ENCODE data around the gene NUAK2. TPM values are rescaled to one million over a fixed set of nuclear protein-coding genes. Genes with fewer than 3 reads are reported as not detected.
A peak's percentile ranks its signal among the peaks of the same experiment; 100 is the strongest.

The NUAK2 gene
- polyA plus RNA-seq, 1 donor from 2014 or later = 1.4 TPM

DNA sequence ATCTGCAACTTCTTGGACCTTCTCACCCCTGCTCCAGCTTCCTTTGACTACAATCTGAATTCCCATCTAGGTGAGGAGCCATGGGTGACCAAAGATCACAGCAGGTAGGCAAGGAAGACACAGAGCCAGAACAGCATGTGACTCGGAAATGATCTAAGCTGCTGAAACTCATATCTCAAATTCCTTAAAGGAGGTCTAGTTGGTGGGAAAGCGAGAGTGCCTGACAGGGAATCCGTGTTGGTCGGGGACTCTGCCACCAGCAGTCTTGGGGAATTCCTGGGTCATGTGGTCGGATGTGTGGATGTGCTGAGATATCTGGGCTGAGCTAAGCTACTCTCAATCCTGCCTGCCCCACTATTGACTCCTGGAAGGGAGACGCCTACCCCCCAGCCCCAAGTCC lies 3.2 kb upstream of the NUAK2 start:
- Histone ChIP-seq H3K4me2 (ENCODE audit: low read length) (no peak overlapping the region), H3K9me3 (ENCODE audit: low read length) (no peaks in the 10 kb centered on the region), H3K27me3 (ENCODE audit: insufficient read depth, low read depth, low read length) (no peaks in the 10 kb centered on the region)

DNA sequence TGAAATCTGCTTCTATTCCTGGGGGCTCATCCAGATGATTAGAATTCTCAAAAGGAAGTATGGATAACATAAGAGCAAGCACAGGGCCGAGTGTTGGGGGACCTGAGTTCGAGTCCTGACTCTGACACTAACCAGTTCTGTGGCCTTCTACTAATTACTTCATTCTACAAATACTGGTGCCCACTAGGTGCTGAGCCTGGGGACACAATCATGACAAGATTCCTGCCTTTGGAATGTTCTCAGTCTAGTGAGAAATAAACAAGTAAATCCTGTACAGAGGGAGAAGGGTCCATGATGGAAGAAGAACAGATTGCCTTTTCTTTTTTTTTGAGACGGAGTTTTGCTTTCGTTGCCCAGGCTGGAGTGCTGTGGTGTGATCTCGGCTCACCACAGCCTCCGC lies 2.2 kb upstream of the NUAK2 start:
- Histone ChIP-seq H3F3A (ENCODE audit: insufficient read depth, low read length, poor library complexity, severe bottlenecking) (no peaks in the 10 kb centered on the region), H3K79me2 (replicated peaks; ENCODE audit: insufficient read depth, low read length) (peaks cover 14% of the 10 kb centered on the region), H3K9me2 (ENCODE audit: insufficient read depth, low read length) (no peaks in the 10 kb centered on the region), H3K9me3 (ENCODE audit: low read length) (no peaks in the 10 kb centered on the region), H3K4me2 (ENCODE audit: low read length) (no peak overlapping the region), H3K36me3 (ENCODE audit: insufficient read depth, low read length) (no peaks in the 10 kb centered on the region), H3K27me3 (ENCODE audit: insufficient read depth, low read depth, low read length) (no peaks in the 10 kb centered on the region), H3K27ac (ENCODE audit: low read length) (no peak overlapping the region), H2AFZ (ENCODE audit: low read depth, low read length) (no peak overlapping the region), H3K9ac (ENCODE audit: low read length) (no peak overlapping the region), H3K4me3 (ENCODE audit: low read length) (no peak overlapping the region), H4K20me1 (ENCODE audit: insufficient read depth) (no peaks in the 10 kb centered on the region)
- TF ChIP-seq EZH2 (IDR thresholded peaks at IDR 0.05; ENCODE audit: borderline replicate concordance, insufficient read depth, low read length, poor library complexity, severe bottlenecking) = no peak
- TF ChIP-seq POLR2AphosphoS5 (IDR thresholded peaks at IDR 0.05) = no peak
- TF ChIP-seq, protein P1, sequence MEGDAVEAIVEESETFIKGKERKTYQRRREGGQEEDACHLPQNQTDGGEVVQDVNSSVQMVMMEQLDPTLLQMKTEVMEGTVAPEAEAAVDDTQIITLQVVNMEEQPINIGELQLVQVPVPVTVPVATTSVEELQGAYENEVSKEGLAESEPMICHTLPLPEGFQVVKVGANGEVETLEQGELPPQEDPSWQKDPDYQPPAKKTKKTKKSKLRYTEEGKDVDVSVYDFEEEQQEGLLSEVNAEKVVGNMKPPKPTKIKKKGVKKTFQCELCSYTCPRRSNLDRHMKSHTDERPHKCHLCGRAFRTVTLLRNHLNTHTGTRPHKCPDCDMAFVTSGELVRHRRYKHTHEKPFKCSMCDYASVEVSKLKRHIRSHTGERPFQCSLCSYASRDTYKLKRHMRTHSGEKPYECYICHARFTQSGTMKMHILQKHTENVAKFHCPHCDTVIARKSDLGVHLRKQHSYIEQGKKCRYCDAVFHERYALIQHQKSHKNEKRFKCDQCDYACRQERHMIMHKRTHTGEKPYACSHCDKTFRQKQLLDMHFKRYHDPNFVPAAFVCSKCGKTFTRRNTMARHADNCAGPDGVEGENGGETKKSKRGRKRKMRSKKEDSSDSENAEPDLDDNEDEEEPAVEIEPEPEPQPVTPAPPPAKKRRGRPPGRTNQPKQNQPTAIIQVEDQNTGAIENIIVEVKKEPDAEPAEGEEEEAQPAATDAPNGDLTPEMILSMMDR (IDR thresholded peaks at IDR 0.05; ENCODE audit: poor library complexity, severe bottlenecking) = no peak
- no peak for TF ChIP-seq RAD21 (conservative IDR thresholded peaks at IDR 0.05)
- no peak for TF ChIP-seq EP300 (conservative IDR thresholded peaks at IDR 0.05; ENCODE audit: poor library complexity, severe bottlenecking)
- no peak for TF ChIP-seq SMC3 (conservative IDR thresholded peaks at IDR 0.05; ENCODE audit: poor library complexity)
- no peak for TF ChIP-seq TAF1 (IDR thresholded peaks at IDR 0.05; ENCODE audit: low read depth)
- TF ChIP-seq, protein P2, sequence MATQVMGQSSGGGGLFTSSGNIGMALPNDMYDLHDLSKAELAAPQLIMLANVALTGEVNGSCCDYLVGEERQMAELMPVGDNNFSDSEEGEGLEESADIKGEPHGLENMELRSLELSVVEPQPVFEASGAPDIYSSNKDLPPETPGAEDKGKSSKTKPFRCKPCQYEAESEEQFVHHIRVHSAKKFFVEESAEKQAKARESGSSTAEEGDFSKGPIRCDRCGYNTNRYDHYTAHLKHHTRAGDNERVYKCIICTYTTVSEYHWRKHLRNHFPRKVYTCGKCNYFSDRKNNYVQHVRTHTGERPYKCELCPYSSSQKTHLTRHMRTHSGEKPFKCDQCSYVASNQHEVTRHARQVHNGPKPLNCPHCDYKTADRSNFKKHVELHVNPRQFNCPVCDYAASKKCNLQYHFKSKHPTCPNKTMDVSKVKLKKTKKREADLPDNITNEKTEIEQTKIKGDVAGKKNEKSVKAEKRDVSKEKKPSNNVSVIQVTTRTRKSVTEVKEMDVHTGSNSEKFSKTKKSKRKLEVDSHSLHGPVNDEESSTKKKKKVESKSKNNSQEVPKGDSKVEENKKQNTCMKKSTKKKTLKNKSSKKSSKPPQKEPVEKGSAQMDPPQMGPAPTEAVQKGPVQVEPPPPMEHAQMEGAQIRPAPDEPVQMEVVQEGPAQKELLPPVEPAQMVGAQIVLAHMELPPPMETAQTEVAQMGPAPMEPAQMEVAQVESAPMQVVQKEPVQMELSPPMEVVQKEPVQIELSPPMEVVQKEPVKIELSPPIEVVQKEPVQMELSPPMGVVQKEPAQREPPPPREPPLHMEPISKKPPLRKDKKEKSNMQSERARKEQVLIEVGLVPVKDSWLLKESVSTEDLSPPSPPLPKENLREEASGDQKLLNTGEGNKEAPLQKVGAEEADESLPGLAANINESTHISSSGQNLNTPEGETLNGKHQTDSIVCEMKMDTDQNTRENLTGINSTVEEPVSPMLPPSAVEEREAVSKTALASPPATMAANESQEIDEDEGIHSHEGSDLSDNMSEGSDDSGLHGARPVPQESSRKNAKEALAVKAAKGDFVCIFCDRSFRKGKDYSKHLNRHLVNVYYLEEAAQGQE (IDR thresholded peaks at IDR 0.05; ENCODE audit: borderline replicate concordance) = no peak
- no peak for TF ChIP-seq MXI1 (conservative IDR thresholded peaks at IDR 0.05; ENCODE audit: poor library complexity, severe bottlenecking)

More for the DNA sequence above, 3.2 kb upstream of the NUAK2 start:
- no peak overlapping the region for H3K4me3 ChIP-seq (ENCODE audit: low read length)
- H2AFZ ChIP-seq (ENCODE audit: low read depth, low read length) = no peak overlapping the region
- H3K36me3 ChIP-seq (ENCODE audit: insufficient read depth, low read length) = no peaks in the 10 kb centered on the region
- peak overlapping the region; percentile 30 for H3K9ac ChIP-seq (ENCODE audit: low read length)
- H3K27ac ChIP-seq (ENCODE audit: low read length) = no peak overlapping the region
- no peaks in the 10 kb centered on the region for H4K20me1 ChIP-seq (ENCODE audit: insufficient read depth)
- H3F3A ChIP-seq (ENCODE audit: insufficient read depth, low read length, poor library complexity, severe bottlenecking) = no peaks in the 10 kb centered on the region
- H3K79me2 ChIP-seq (replicated peaks; ENCODE audit: insufficient read depth, low read length) = peaks cover 4% of the 10 kb centered on the region
- no peaks in the 10 kb centered on the region for H3K9me2 ChIP-seq (ENCODE audit: insufficient read depth, low read length)
- TF ChIP-seq EP300 (conservative IDR thresholded peaks at IDR 0.05; ENCODE audit: poor library complexity, severe bottlenecking) = no peak
- TF ChIP-seq RAD21 (conservative IDR thresholded peaks at IDR 0.05) = no peak
- TF ChIP-seq MXI1 (conservative IDR thresholded peaks at IDR 0.05; ENCODE audit: poor library complexity, severe bottlenecking) = no peak
- TF ChIP-seq POLR2AphosphoS5 (IDR thresholded peaks at IDR 0.05) = no peak

DNA sequence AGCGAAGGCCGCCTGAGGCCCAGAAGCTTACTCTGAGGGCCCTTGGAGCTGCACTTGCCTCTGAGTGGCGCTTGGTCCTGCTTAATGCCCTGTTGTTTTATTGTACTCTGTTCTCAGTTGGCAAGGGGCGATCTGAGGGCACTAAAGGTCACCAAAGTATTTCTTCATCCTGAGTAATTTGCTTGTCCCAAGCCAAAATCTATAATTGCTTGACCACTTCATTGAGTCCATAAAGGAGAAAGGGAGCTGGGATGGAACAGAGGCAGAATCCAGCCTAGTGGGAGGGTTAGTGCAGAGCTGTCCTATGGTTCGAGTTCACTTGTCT lies 376 bp upstream of the NUAK2 start:
- no peak overlapping the region for H2AFZ ChIP-seq (ENCODE audit: low read depth, low read length)
- no peaks in the 10 kb centered on the region for H3K27me3 ChIP-seq (ENCODE audit: insufficient read depth, low read depth, low read length)
- TF ChIP-seq EP300 (conservative IDR thresholded peaks at IDR 0.05; ENCODE audit: poor library complexity, severe bottlenecking) (no peak), EZH2 (IDR thresholded peaks at IDR 0.05; ENCODE audit: borderline replicate concordance, insufficient read depth, low read length, poor library complexity, severe bottlenecking) (no peak), TAF1 (IDR thresholded peaks at IDR 0.05; ENCODE audit: low read depth) (no peak), MXI1 (conservative IDR thresholded peaks at IDR 0.05; ENCODE audit: poor library complexity, severe bottlenecking) (no peak)

More for the DNA sequence above, 376 bp upstream of the NUAK2 start:
- no peaks in the 10 kb centered on the region for H3F3A ChIP-seq (ENCODE audit: insufficient read depth, low read length, poor library complexity, severe bottlenecking)
- H3K79me2 ChIP-seq (replicated peaks; ENCODE audit: insufficient read depth, low read length) = peaks cover 32% of the 10 kb centered on the region
- H3K9me2 ChIP-seq (ENCODE audit: insufficient read depth, low read length) = no peaks in the 10 kb centered on the region
- peak overlapping the region; percentile 80 for H3K4me3 ChIP-seq (ENCODE audit: low read length)
- H3K9me3 ChIP-seq (ENCODE audit: low read length) = no peaks in the 10 kb centered on the region
- peak overlapping the region; percentile 31 for H3K27ac ChIP-seq (ENCODE audit: low read length)
- H3K4me2 ChIP-seq (ENCODE audit: low read length) = no peak overlapping the region
- no peak overlapping the region for H3K9ac ChIP-seq (ENCODE audit: low read length)
- no peaks in the 10 kb centered on the region for H4K20me1 ChIP-seq (ENCODE audit: insufficient read depth)
- no peaks in the 10 kb centered on the region for H3K36me3 ChIP-seq (ENCODE audit: insufficient read depth, low read length)
